Kidney (tissue), 14 donors: ENCODE data around the gene UGT2A3. TPM values are rescaled to one million over a fixed set of nuclear protein-coding genes. Genes with fewer than 3 reads are reported as not detected.

Source experiments
- DNase-seq, 5 donors: peaks; one replicate each; pipeline ENCODE4 v3.0.0-alpha.2; 2013 to 2020
- FAIRE-seq: peaks from 2 replicates; lab custom pipeline; 2012; peaks lifted over from hg19 to GRCh38; lab: Jason Lieb, UNC
- H3K27ac ChIP-seq, 2 donors: one replicate each; pipeline ENCODE4 v1.7.0; 2013; ENCODE audit warnings: low read depth in 2 of 2, low read length in 2 of 2, inconsistent platforms in 1 of 2
- H3K27me3 ChIP-seq: one replicate; pipeline ENCODE4 v1.7.1; 2013; ENCODE audit warnings: low read length, inconsistent platforms; ENCODE audit not compliant: control insufficient read depth, insufficient read depth
- H3K36me3 ChIP-seq, 3 donors: one replicate each; pipeline versions ENCODE4 v1.7.0 to v1.7.1; 2013; ENCODE audit warnings: low read length in 3 of 3, control low read depth in 1 of 3, inconsistent platforms in 1 of 3; ENCODE audit not compliant: insufficient read depth in 3 of 3, control insufficient read depth in 2 of 3
- H3K4me1 ChIP-seq, 3 donors: one replicate each; pipeline versions ENCODE4 v1.7.0 to v1.7.1; 2013; ENCODE audit warnings: low read length in 3 of 3, inconsistent platforms in 1 of 3, low read depth in 1 of 3; ENCODE audit not compliant: control insufficient read depth in 2 of 3, insufficient read depth in 2 of 3
- H3K4me3 ChIP-seq, 3 donors: one replicate each; pipeline versions ENCODE4 v1.7.0 to v1.8.1; 2013; ENCODE audit warnings: low read length in 3 of 3, control low read depth in 1 of 3, inconsistent platforms in 1 of 3
- H3K9ac ChIP-seq, 3 donors: one replicate each; pipeline versions ENCODE4 v1.7.0 to v1.7.1; 2013; ENCODE audit warnings: low read length in 3 of 3, control low read depth in 1 of 3, inconsistent platforms in 1 of 3
- H3K9me3 ChIP-seq, 3 donors: one replicate each; pipeline versions ENCODE4 v1.7.0 to v1.7.1; 2013; ENCODE audit warnings: low read length in 3 of 3, control low read depth in 1 of 3, inconsistent platforms in 1 of 3; ENCODE audit not compliant: control insufficient read depth in 2 of 3, insufficient read depth in 1 of 3
- intact Hi-C: fragments of 100-400 bp; cut with DNase I; formaldehyde crosslinking; loops from one replicate; pipeline ENCODE4 v1.11.1; 2022
- polyA plus RNA-seq: library from polyadenylated mRNA; stranded (reverse); fragments of 350-450 nt; fragmentation: Illumina TruSeq; extraction: RNeasy Lipid Tissue Mini Kit (QIAGEN cat#74804); gene quantifications from one replicate; pipeline ENCODE4 v1.2.3, GENCODE V29; 2014; ENCODE audit warnings: low read depth, low replicate concordance; ENCODE audit not compliant: insufficient read depth
- total RNA-seq: library from RNA; stranded (reverse); fragmentation: NEBNext Ultra II Directional; extraction: Animal tissue kit (Norgen Biotek cat#: 25700); gene quantifications from one replicate; pipeline ENCODE4 v1.2.1, GENCODE V29; 2021
- TF ChIP-seq, protein P1 (sequence below): IDR thresholded peaks from 3 replicates; pipeline ENCODE4 v1.5.1; 2012; ENCODE audit warnings: mild to moderate bottlenecking, moderate library complexity, borderline replicate concordance; ENCODE audit not compliant: insufficient read depth; ENCODE audit errors: extremely low read depth
- donor health status: control.
- donor health status: control.
- donor health status: control.
- donor health status: control.
- donor health status: control.
- donor health status: DM: yes; HTN: yes; CAD: no.
- donor health status: Normal renal cell carcinoma (clear cell type).

UGT2A3 gene
- total and polyA plus RNA-seq, 2 donors from 2014 or later, result 27.1 to 57.7 TPM

DNA sequence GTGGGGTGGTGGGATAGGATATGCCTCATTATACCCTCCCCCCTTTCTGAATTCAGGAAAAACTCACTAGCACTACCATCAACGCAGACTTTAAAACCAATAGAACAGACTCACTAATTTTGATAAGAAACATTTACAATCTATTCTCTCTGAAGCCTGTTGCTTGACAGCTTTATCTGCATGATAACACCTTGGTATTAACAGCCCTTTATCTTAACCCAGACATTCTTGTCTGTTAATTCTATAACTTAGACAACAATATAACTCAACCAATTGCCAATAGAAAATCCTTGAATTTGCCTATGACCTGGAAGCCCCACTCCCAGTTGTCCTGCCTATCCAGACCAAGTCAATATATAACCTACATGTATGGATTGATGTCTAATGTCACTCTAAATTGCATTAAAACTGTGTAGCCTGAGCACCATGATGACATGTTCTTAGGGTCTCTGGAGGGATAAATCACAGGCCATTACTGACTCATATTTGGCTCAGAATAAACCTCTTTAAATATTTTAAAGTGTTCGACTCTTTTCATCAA lies 1.5 kb upstream of the UGT2A3 start:
- H3K9ac ChIP-seq, result no peak overlapping the region
- H3K36me3 ChIP-seq, result no peaks in the 10 kb centered on the region
- H3K4me3 ChIP-seq, result no peak overlapping the region
- DNase-seq (no peak), FAIRE-seq (no peak)
- no peaks in the 10 kb centered on the region for H3K27me3 ChIP-seq
- intact Hi-C loops, result no loop called here
- TF ChIP-seq, protein P1, sequence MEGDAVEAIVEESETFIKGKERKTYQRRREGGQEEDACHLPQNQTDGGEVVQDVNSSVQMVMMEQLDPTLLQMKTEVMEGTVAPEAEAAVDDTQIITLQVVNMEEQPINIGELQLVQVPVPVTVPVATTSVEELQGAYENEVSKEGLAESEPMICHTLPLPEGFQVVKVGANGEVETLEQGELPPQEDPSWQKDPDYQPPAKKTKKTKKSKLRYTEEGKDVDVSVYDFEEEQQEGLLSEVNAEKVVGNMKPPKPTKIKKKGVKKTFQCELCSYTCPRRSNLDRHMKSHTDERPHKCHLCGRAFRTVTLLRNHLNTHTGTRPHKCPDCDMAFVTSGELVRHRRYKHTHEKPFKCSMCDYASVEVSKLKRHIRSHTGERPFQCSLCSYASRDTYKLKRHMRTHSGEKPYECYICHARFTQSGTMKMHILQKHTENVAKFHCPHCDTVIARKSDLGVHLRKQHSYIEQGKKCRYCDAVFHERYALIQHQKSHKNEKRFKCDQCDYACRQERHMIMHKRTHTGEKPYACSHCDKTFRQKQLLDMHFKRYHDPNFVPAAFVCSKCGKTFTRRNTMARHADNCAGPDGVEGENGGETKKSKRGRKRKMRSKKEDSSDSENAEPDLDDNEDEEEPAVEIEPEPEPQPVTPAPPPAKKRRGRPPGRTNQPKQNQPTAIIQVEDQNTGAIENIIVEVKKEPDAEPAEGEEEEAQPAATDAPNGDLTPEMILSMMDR, result no peak
- H3K9me3 ChIP-seq, result no peaks in the 10 kb centered on the region
- no peak overlapping the region for H3K27ac ChIP-seq
- peaks cover 0 to 3% (median 0%) of the 10 kb centered on the region in 3 donors for H3K4me1 ChIP-seq

DNA sequence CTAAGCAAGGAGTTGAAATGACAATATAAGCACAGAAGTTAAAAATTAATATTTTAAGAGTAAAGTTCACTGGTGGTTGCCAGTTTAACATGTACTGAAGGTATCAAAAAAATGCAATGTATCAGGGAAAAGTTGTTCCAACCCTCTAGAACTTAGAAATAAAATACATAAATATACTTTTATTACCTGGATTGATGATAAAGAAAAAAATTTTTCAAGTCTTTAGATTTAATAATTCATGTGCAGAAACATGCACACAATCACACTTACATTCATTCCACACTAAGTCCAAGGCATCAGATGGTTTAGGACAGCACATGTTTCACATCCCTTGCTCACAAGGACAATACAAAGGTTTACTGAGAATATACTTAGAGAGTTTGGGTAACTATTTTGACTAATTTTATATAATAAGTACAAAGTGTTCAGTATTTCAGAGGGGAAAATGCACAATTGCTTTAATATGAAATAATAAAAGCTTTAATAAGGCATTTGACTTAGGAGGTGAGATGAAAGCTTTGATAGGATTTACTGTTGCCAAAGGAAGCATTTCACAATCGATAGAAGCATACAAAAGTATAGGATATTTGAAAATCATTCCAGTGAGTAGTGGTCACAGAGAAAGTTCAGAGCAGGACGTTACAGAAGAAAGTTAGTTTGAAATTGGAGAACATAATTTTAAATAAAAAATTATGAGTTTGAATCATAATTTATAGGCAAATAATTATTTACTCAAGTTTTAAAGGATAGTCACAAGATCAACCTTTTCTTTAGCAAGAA lies 392 bp upstream of the UGT2A3 start:
- no peaks in the 10 kb centered on the region for H3K36me3 ChIP-seq
- no peak for DNase-seq
- FAIRE-seq, result no peak
- no peak overlapping the region for H3K4me3 ChIP-seq
- no peak overlapping the region for H3K9ac ChIP-seq
- intact Hi-C loops, result no loop called here
- H3K27ac ChIP-seq, result peak overlapping the region in 1 of 2 donors; percentile 45
- TF ChIP-seq, protein P1, result no peak
- no peaks in the 10 kb centered on the region for H3K9me3 ChIP-seq
- no peaks in the 10 kb centered on the region for H3K27me3 ChIP-seq
- H3K4me1 ChIP-seq, result peaks cover 0 to 3% (median 0%) of the 10 kb centered on the region in 3 donors

DNA sequence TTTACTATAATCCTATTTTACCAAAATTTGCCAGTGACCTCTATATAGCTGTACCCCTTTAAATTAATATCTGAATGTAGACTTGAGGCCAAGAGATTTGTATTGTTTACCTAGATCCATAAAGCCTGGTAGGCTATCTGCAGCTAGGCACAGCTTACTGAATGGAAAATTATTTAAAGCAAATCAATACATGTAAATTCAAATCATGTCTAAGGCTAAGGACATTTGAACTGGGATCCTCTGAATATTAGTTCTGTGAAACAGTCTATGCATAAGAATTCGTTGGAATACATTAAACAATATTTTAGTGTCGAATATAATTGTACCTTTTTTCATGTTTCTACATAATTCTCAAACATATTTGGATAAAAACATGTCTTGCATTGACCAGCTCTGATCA lies 1.6 kb downstream of the UGT2A3 start:
- no peak for FAIRE-seq
- peak overlapping the region; percentile 37 to 79 (median 71) for H3K4me3 ChIP-seq
- H3K27ac ChIP-seq, result peak overlapping the region; percentile 40 to 41
- DNase-seq, result no peak
- H3K27me3 ChIP-seq, result no peaks in the 10 kb centered on the region
- no peaks in the 10 kb centered on the region for H3K36me3 ChIP-seq
- TF ChIP-seq, protein P1, result no peak
- H3K9ac ChIP-seq, result peak overlapping the region in 1 of 3 donors; percentile 60
- intact Hi-C loops, result no loop called here
- H3K4me1 ChIP-seq, result peaks cover 0 to 3% (median 0%) of the 10 kb centered on the region in 3 donors
- no peaks in the 10 kb centered on the region for H3K9me3 ChIP-seq
